Measurements from ENCODE around the gene MGST3.

MGST3 gene

GRCh38 chr1:165703648-165704047, 72.6 kb downstream of the MGST3 start:
- CTCF ChIA-PET: no interaction called here
- TF ChIP-seq CTCF (IDR thresholded peaks at IDR 0.05; ENCODE audit: insufficient read depth, low read length, missing control alignments): no peak
- POLR2A ChIA-PET: no interaction called here
- no peak overlapping the region for H3K4me3 ChIP-seq (ENCODE audit: low read depth, low read length)
- DNase-seq (ENCODE audit: low read depth, low spot score): no peak
